SK-MEL-5 (cell line): ENCODE results near the gene METTL4. TPM values are rescaled to one million over a fixed set of nuclear protein-coding genes. Genes with fewer than 3 reads are reported as not detected.
"Not testable (repeated sequence)": the region's sequence is repeated elsewhere in the genome, so short reads cannot be mapped to it uniquely, and the experiment has no call there.

Source experiments
- DNase-seq: peaks from one replicate; pipeline ENCODE4 v3.0.0-alpha.2; 2016; ENCODE audit warnings: low read depth, low spot score
- in situ Hi-C: cut with HindIII; loops from 2 replicates; pipeline ENCODE4 v1.10.0; 2016; ENCODE audit warnings: low sequenced_read_pairs, high pct_unique_total_duplicates, low pct_unique_long_range_greater_than_20kb
- total RNA-seq: library from RNA; depleted of rRNA; stranded (reverse); fragments of >200 nt; shearing (Covaris generic); gene quantifications from 2 replicates; pipeline ENCODE4 v1.2.3, GENCODE V29; 2014

The METTL4 gene
- total RNA-seq, 1 experiment from 2014 or later: 7.4 TPM

DNA sequence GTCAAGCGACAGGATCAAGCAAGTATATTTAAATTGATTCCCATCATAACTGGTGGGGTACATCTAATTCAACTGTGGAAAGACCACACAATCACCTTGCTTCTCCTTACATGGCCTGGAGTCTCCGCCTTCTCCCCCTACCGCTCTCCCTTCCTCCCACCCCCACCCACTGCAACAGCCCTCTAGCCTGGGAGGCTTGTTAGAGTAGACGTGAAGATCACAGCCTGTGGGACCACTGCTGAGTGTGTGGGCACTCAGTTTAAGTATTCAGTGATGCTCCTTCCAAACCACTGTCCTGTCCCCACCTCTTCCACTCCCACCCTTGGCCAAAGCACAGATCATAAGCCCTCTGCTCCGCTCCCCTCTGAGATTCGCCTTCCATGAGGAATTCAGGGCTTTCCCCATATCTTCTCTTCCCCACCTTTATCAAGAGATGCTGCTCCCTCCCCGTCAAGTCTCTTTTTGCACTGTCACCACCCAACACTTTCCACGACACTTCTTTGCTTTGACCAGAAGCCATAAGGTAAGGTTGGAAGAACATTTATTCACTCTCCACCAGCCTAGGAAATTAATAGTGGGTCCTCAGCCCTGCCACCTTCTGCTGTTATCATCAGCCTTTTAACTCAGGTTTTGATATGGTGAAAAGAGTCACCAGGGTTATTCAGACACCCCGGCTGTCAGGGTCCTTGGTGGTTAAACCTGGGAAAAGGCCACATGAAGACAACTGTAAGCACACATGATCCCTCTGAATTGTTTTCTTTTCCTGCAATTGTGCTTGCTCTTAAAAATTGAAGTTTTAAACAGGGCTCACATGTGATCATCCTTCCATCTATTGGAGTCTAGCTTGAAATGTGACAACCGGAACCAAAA, 1.7 kb downstream of the METTL4 start:
- DNase-seq: no peak
- in situ Hi-C loops: no loop called here

DNA sequence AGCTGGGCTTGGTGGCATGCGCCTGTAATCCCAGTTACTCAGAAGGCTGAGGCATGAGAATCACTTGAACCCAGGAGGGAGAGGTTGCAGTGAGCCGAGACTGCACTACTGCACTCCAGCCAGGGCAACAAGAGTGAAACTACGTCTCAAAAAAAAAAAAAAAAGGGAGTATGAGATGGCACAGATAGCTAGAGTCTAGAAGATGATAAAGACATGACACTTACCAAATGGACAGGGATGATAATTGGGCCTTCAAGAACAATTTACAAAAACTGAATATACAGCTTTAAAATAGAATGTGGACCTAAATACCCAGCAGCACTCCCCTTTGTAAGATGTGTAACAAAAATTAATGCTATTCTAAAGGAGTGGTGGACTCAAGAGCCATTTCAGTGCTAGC, 2.7 kb downstream of the METTL4 start:
- in situ Hi-C loops: no loop called here
- no peak for DNase-seq

- DNase-seq: no peak
- in situ Hi-C loops: no loop called here
These were observed 3.2 kb downstream of the METTL4 start for GRCh38 chr18:2568129-2568528.

GRCh38 chr18:2564373-2564772, 6.9 kb downstream of the METTL4 start:
- in situ Hi-C loops: no loop called here
- DNase-seq: no peak

DNA sequence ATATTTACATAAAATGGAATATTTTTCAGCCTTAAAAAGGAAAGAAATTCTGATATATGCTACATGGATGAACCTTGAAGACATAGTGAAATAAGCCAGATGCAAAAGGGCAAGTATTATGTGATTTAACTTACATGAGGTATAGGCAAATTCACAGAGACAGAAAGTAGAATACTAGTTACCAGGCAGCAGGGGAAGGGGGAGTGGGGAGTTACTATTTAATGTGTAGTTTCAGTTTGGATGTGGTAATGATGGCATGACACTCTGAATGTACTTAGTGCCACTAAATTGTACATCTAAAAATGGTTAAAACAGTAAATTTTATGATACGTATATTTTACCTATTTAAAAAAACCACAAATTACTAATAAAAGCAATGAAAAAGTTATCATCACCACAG, 12.1 kb downstream of the METTL4 start:
- DNase-seq: no peak
- in situ Hi-C loops: no loop called here

- DNase-seq: no peak
- in situ Hi-C loops: no loop called here
These were observed 13.8 kb downstream of the METTL4 start for GRCh38 chr18:2557536-2557935.

GRCh38 chr18:2555895-2556294, 15.4 kb downstream of the METTL4 start:
- no peak for DNase-seq
- in situ Hi-C loops: no loop called here

DNA sequence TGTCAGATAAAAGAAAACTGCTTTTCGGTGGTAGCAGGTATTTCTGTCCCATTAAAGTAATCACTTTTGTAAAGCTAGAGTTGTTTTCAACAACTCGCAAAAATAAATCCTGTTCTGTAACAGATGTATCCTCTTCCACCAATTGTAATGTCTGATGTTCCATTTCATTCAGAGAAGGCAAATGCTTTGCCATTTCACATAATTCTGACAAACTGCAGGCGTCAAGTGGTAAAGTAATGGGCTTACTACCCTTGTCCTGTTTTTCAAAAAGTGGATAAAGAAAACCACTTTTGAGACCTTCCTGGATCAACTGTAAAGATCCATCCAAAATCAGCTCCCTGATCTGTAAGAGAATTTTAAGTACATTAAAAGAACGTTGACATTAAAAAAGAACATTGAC, 16.6 kb downstream of the METTL4 start:
- in situ Hi-C loops: no loop called here
- DNase-seq: no peak

GRCh38 chr18:2551425-2551824, 19.9 kb downstream of the METTL4 start:
- no peak for DNase-seq
- in situ Hi-C loops: no loop called here

DNA sequence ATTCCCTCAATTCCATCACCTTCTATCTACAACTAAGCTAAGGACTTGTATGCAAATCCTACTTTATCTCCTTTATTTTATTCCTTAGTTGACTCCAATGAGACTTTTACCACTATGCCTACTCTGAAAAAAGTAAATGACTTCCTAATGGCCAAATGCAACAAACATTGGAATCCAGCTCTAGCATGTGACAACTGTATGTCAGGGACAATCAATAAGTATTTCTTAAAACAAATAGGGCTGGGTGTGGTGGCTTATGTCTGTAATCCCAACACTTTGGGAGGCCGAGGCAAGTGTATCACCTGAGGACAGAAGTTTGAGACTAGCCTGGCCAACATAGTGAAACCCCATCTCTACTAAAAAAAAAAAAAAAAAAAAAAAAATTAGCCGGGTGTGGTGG, 21.8 kb downstream of the METTL4 start:
- in situ Hi-C loops: no loop called here
- no peak for DNase-seq

GRCh38 chr18:2547477-2548087, 23.7 kb downstream of the METTL4 start:
- in situ Hi-C loops: no loop called here
- DNase-seq: peak; percentile 49

GRCh38 chr18:2545155-2545554, 26.1 kb downstream of the METTL4 start:
- no peak for DNase-seq
- in situ Hi-C loops: no loop called here

- DNase-seq: peak; percentile 41
- in situ Hi-C loops: not testable (repeated sequence)
These were observed 29.3 kb downstream of the METTL4 start for GRCh38 chr18:2541925-2542563.

GRCh38 chr18:2540575-2540974, 30.7 kb downstream of the METTL4 start:
- no peak for DNase-seq
- in situ Hi-C loops: no loop called here

DNA sequence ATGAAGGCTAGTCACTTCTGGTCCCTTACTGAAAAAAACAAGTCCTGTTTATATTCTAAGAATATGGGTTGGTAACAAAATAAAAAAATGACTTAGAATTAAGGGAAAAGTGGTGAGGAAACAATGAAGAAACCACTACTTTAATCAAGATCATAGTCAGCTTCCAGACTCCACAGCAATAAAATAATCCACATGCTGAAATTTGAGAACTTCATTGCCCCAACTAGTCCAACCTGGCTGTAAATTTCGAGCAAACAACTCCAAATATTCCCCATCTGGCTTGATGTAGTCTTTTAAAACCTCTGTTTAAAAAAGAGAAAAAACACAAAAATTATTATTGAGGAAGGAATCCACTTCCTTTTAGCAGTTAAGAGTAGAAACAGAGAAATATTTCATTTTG, 32.5 kb downstream of the METTL4 start:
- DNase-seq: no peak
- in situ Hi-C loops: no loop called here

- in situ Hi-C loops: no loop called here
- peak; percentile 21 for DNase-seq
These were observed 33.1 kb downstream of the METTL4 start for GRCh38 chr18:2538236-2538635.

DNA sequence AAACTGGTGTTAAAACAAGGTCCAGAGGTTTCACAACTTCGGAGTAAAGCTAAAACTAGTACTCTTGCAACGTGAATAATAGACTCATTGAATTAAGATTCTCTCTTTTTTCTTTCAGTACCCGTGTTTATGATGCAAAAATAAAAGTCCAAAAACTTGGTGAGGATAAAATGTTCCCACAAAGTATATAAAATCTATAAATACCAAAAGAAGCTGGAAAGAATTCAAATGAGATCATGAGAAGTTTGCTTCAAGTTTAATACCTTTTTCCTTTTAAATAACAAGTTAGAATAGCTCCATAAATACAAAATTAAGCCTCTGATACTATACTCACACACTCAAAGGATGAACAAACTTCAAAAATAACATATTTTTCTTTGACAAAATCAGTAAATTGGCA, 34.0 kb downstream of the METTL4 start:
- in situ Hi-C loops: no loop called here
- no peak for DNase-seq

DNA sequence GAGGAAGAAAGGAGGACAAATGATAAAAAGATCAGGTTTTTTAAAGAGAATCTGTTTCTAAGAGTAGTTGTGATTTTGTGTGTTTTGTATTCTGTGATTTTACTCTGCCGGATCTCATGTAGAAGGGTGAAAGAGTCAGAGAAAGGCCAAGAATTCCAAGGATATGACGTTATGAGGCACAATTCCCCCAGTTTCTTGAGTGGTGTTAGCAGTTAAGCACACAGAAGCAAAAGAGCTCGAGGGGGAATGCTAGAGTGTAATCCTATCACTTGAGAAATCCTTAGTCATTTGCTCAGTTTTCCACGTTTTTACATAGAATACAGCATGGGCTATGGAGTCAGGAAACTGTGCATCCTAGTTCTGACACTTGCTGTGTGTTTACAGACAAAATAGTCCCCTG, 34.8 kb downstream of the METTL4 start:
- DNase-seq: no peak
- in situ Hi-C loops: no loop called here

DNA sequence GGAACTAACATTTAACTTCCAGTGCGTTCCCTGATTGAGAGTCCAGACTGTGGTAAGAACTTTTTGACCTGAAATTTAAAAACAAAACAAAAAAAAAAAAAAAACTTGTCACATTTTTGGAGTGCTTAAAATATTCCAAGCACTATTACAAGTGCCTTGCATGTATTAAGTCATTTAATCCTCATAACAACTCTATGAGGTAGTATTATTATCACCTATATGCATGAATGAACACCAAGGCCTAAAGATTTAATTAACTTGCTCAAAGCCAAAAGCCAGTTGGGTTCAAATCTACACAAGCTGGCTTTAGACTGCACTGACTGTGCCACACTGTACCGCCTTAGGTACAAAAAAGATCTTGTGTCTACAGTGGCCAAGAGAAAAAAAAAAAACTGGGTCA, 35.2 kb downstream of the METTL4 start:
- no peak for DNase-seq
- in situ Hi-C loops: no loop called here
